Psoas muscle (tissue), 8 donors: ENCODE data around the gene UACA. TPM values are rescaled to one million over a fixed set of nuclear protein-coding genes. Genes with fewer than 3 reads are reported as not detected.

ENCODE experiments used
- ATAC-seq, 4 donors: fragments of 200-7000 bp; cut with Tn5 transposase; one replicate each; pipeline ENCODE4 v1.9.1; 2020; ENCODE audit warnings: moderate library complexity in 3 of 4, mild to moderate bottlenecking in 2 of 4
- DNase-seq, 2 donors: peaks; one replicate each; pipeline ENCODE4 v3.0.0-alpha.2; 2020
- H3K27ac ChIP-seq: fragments of 200-600 bp; one replicate; pipeline ENCODE4 v1.8.0; 2022
- H3K27me3 ChIP-seq, 3 donors: fragments of 200-600 bp in 1 of 3; one replicate each; pipeline versions ENCODE4 v1.6.1 to v1.8.0; 2013 to 2022; ENCODE audit warnings: low read length in 2 of 3, mild to moderate bottlenecking in 2 of 3, moderate library complexity in 1 of 3; ENCODE audit not compliant: insufficient read depth in 3 of 3
- H3K36me3 ChIP-seq, 2 donors: fragments of 200-600 bp in 1 of 2; one replicate each; pipeline versions ENCODE4 v1.6.1 to v1.8.0; 2013 to 2022; ENCODE audit warnings: low read depth in 1 of 2, mild to moderate bottlenecking in 1 of 2, moderate library complexity in 1 of 2; ENCODE audit not compliant: insufficient read depth in 1 of 2
- H3K4me1 ChIP-seq: fragments of 200-600 bp; one replicate; pipeline ENCODE4 v1.8.0; 2022
- H3K4me3 ChIP-seq: fragments of 200-600 bp; one replicate; pipeline ENCODE4 v1.8.0; 2022; ENCODE audit warnings: mild to moderate bottlenecking
- H3K9me3 ChIP-seq: fragments of 200-600 bp; one replicate; pipeline ENCODE4 v1.8.0; 2022
- WGBS, 3 donors: extraction: QIAGEN DNeasy Blood & Tissue Kit; methylation state at CpG; one replicate each; pipeline versions ENCODE4 v1.1.6 to v1.1.7; 2013; 5-methylcytosine and 5-hydroxymethylcytosine counted together
- intact Hi-C, 2 donors: fragments of 100-400 bp; cut with DNase I; formaldehyde crosslinking; loops; one replicate each; pipeline versions ENCODE4 v1.11.0 to v1.14.2; 2022
- polyA plus RNA-seq, 3 donors: library from polyadenylated mRNA; stranded (reverse); fragments of 200-250 nt; gene quantifications; one replicate each; pipeline ENCODE4 v1.2.3, GENCODE V29; 2013
- total RNA-seq, 4 donors: library from RNA; stranded (reverse); fragmentation: NEBNext Ultra II Directional in 2 of 4; extraction: Animal tissue kit (Norgen Biotek cat#: 25700) in 2 of 4; gene quantifications; one replicate each; pipeline versions ENCODE4 v1.2.1 to v1.2.4, GENCODE V29; 2021 to 2023
- TF ChIP-seq, protein P1 (sequence below): fragments of 200-600 bp; IDR thresholded peaks from one replicate; pipeline ENCODE4 v1.8.0; 2022; ENCODE audit warnings: antibody characterized with exemption
- donor health status: healthy with polysubstance abuse.
- donor health status: DM: no; HTN: no; CAD: no; lungs with moderate emphysema.
- donor health status: Bipolar disorder and iron deficiency.
- donor health status: healthy.
- donor health status: DM: yes; HTN: yes; CAD: no.
- donor health status: DM: no; HTN: no; CAD: no.
- donor health status: DM: no; HTN: no; CAD: no.
- donor health status: DM: yes; HTN: yes; CAD: no.

Gene UACA
- total and polyA plus RNA-seq, 7 donors, result 17.0 to 426 (median 138) TPM

DNA sequence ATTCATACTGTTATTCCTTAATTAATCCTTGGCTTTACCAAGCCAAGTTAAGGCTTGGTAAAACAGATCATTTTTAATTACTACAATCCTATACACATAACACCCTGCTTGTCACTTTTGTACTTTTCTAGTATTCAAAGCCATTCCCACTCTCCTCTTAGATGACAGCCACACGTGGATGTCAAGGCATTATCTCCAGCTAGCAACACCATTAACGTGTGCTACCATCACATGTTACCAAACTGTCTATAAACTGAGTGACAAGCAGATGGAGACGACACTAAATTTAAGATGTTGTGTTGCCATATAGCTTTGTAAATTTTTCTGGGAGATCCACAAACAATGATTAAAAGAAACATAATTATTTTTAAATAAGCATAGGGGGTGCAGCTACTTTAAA, 103.7 kb downstream of the UACA start:
- TF ChIP-seq, protein P1, sequence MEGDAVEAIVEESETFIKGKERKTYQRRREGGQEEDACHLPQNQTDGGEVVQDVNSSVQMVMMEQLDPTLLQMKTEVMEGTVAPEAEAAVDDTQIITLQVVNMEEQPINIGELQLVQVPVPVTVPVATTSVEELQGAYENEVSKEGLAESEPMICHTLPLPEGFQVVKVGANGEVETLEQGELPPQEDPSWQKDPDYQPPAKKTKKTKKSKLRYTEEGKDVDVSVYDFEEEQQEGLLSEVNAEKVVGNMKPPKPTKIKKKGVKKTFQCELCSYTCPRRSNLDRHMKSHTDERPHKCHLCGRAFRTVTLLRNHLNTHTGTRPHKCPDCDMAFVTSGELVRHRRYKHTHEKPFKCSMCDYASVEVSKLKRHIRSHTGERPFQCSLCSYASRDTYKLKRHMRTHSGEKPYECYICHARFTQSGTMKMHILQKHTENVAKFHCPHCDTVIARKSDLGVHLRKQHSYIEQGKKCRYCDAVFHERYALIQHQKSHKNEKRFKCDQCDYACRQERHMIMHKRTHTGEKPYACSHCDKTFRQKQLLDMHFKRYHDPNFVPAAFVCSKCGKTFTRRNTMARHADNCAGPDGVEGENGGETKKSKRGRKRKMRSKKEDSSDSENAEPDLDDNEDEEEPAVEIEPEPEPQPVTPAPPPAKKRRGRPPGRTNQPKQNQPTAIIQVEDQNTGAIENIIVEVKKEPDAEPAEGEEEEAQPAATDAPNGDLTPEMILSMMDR, result no peak
- ATAC-seq (no peak), DNase-seq (no peak)
- Histone ChIP-seq H3K27me3 (no peaks in the 10 kb centered on the region), H3K27ac (no peak overlapping the region), H3K36me3 (peaks cover 0 to 85% of the 10 kb centered on the region in 2 donors), H3K9me3 (no peaks in the 10 kb centered on the region), H3K4me1 (no peaks in the 10 kb centered on the region), H3K4me3 (no peak overlapping the region)
- 85 to 87% (median 86%) methylated on average over 3 of the region's 3 CpGs for WGBS, 3 donors
- intact Hi-C loops, result no loop called here

DNA sequence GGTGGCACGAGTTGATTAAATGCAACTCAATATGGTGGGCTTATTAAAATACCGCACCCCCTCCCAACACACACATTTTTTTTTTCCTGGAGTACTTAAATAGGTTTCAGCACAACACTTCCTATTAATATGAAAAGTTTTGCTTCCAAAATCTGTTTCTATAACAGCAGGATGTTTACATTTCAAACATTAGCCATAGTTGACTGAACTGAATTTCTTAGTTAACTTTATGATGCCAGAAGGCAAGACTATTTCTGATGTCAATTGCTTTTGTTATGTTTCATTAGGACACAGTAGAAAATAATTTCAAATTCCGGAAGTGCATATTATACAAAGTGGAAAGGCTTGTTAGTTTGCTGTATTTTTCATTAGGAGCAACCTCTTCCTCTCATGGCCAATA, 104.7 kb downstream of the UACA start:
- no peak overlapping the region for H3K4me3 ChIP-seq
- no peaks in the 10 kb centered on the region for H3K9me3 ChIP-seq
- no peak for ATAC-seq
- TF ChIP-seq, protein P1, result no peak
- H3K27me3 ChIP-seq, result no peaks in the 10 kb centered on the region
- no peak for DNase-seq
- peaks cover 2 to 85% of the 10 kb centered on the region in 2 donors for H3K36me3 ChIP-seq
- WGBS, 3 donors, result 90 to 95% (median 93%) methylated on average over 3 of the region's 3 CpGs
- H3K27ac ChIP-seq, result no peak overlapping the region
- intact Hi-C loops, result no loop called here
- no peaks in the 10 kb centered on the region for H3K4me1 ChIP-seq

DNA sequence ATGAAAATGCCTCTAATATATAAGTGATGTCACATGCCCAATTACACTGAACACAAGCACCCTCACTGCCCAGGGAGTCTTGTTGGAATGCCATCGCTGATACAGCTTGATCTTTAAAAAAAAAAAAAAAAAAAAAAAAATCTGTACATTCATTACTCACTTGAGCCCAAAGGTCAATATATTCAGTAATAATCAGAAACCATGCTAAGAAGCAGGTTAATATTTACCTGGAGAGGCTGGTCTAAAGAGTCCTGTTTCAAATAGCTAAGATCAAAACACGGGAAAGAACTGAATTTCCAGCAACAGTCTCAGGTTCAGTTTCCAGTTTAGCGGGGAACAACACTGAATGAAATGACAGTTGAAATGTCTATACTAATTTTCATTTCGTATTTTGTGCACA, 109.9 kb downstream of the UACA start:
- H3K27ac ChIP-seq, result no peak overlapping the region
- no peak for ATAC-seq
- H3K27me3 ChIP-seq, result no peaks in the 10 kb centered on the region
- H3K4me3 ChIP-seq, result no peak overlapping the region
- 91 to 98% (median 92%) methylated on average over 4 of the region's 4 CpGs for WGBS, 3 donors
- TF ChIP-seq, protein P1, result no peak
- no peaks in the 10 kb centered on the region for H3K4me1 ChIP-seq
- DNase-seq, result no peak
- intact Hi-C loops, result no loop called here
- H3K9me3 ChIP-seq, result no peaks in the 10 kb centered on the region
- peaks cover 2 to 58% of the 10 kb centered on the region in 2 donors for H3K36me3 ChIP-seq

DNA sequence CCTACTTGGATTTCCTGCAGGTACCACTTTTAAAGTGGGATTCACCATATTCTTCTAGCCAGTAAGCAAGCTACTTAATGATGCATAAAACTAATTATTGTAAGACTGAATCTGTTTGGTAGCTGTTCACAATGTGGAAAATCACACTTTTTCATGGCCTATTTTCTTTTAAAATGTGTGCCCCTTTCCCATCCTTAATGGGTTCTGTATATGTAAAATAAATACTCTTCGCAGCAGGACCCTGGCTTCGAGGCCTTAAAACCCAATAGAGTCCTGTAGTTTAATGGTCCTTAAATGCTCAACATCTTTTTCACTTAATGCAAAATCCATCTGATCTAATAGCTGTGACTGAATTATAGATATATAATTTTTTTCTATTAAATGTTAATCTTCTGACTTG, 111.0 kb downstream of the UACA start:
- no peak overlapping the region for H3K27ac ChIP-seq
- WGBS, 3 donors, result 94 to 98% (median 96%) methylated on average over 2 of the region's 2 CpGs
- H3K4me1 ChIP-seq, result no peaks in the 10 kb centered on the region
- intact Hi-C loops, result no loop called here
- ATAC-seq (no peak), DNase-seq (no peak)
- no peak overlapping the region for H3K4me3 ChIP-seq
- H3K36me3 ChIP-seq, result peaks cover 2 to 47% of the 10 kb centered on the region in 2 donors
- no peaks in the 10 kb centered on the region for H3K9me3 ChIP-seq
- TF ChIP-seq, protein P1, result no peak
- no peaks in the 10 kb centered on the region for H3K27me3 ChIP-seq

DNA sequence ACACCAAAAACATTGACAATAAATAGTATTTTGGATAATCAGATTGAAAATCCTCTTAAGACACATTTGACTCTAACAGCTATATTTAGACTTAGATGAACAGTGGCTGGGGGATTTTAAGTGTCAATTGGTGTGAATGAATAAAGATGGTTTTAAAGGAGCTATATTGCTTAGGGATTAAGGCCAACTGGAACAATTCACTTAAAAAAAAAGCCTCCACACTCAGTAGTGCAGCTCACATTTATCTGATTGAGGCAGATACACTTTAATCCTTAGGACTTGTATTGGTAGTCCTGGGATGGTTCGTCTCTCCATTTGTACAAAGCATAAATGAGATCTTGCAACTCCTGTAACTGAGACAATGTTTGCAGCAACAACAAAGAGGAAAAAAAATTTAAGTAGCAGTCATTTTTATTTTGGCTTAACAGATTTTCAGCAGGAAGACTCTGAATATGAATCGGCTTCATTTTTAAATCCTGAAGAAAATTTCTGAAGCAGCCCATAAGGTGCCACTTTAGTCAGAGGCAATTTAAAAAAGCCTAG, 112.0 kb downstream of the UACA start:
- Histone ChIP-seq H3K4me1 (no peaks in the 10 kb centered on the region), H3K9me3 (no peaks in the 10 kb centered on the region), H3K27me3 (no peaks in the 10 kb centered on the region), H3K4me3 (no peak overlapping the region), H3K27ac (no peak overlapping the region), H3K36me3 (peaks cover 2 to 38% of the 10 kb centered on the region in 2 donors)
- TF ChIP-seq, protein P1, result no peak
- DNase-seq, result no peak
- WGBS, 3 donors, result 93 to 97% (median 94%) methylated on average over 2 of the region's 2 CpGs
- ATAC-seq, result no peak
- intact Hi-C loops, result no loop called here
